Aorta (tissue), 5 donors: ENCODE measurements around the gene RFTN1. TPM values are rescaled to one million over a fixed set of nuclear protein-coding genes. Genes with fewer than 3 reads are reported as not detected.
A peak's percentile ranks its signal among the peaks of the same experiment; 100 is the strongest.

ENCODE experiments used
- ATAC-seq: fragments of 200-7000 bp; cut with Tn5 transposase; one replicate; pipeline ENCODE4 v1.9.1; 2022; ENCODE audit warnings: moderate library complexity; ENCODE audit not compliant: low FRiP score
- DNase-seq, 2 donors: peaks; one replicate each; pipeline ENCODE4 v3.0.0-alpha.2; 2020
- H3K27ac ChIP-seq, 2 donors: one replicate each; pipeline ENCODE4 v1.5.1; 2013; ENCODE audit warnings: low read length in 2 of 2, mild to moderate bottlenecking in 2 of 2, moderate library complexity in 2 of 2, control low read depth in 1 of 2, inconsistent platforms in 1 of 2, low read depth in 1 of 2
- H3K27me3 ChIP-seq, 2 donors: one replicate each; pipeline ENCODE4 v1.6.1; 2013; ENCODE audit warnings: control low read depth in 1 of 2, low read length in 1 of 2, mild to moderate bottlenecking in 1 of 2, moderate library complexity in 1 of 2; ENCODE audit not compliant: insufficient read depth in 2 of 2, control insufficient read depth in 1 of 2
- H3K36me3 ChIP-seq, 2 donors: one replicate each; pipeline ENCODE4 v1.6.1; 2013; ENCODE audit warnings: control low read depth in 1 of 2, low read length in 1 of 2, mild to moderate bottlenecking in 1 of 2; ENCODE audit not compliant: insufficient read depth in 2 of 2, control insufficient read depth in 1 of 2
- H3K4me1 ChIP-seq, 2 donors: one replicate each; pipeline ENCODE4 v1.6.1; 2013; ENCODE audit warnings: low read length in 2 of 2, control low read depth in 1 of 2, mild to moderate bottlenecking in 1 of 2, moderate library complexity in 1 of 2; ENCODE audit not compliant: insufficient read depth in 2 of 2, control insufficient read depth in 1 of 2
- H3K4me3 ChIP-seq, 2 donors: one replicate each; pipeline ENCODE4 v1.5.1; 2013; ENCODE audit warnings: low read length in 2 of 2, control low read depth in 1 of 2, mild to moderate bottlenecking in 1 of 2
- H3K9me3 ChIP-seq: one replicate; pipeline ENCODE4 v1.6.1; 2013; ENCODE audit warnings: mild to moderate bottlenecking, low read length; ENCODE audit not compliant: control insufficient read depth
- WGBS, 2 donors: extraction: QIAGEN DNeasy Blood & Tissue Kit; methylation state at CpG; one replicate each; pipeline ENCODE4 v1.1.7; 2013; 5-methylcytosine and 5-hydroxymethylcytosine counted together
- intact Hi-C, 2 donors: fragments of 100-400 bp; cut with DNase I; formaldehyde crosslinking; loops; one replicate each; pipeline versions ENCODE4 v1.14.2 to v1.15.0; 2022
- polyA plus RNA-seq, 2 donors: library from polyadenylated mRNA; stranded (reverse); fragments of 200-250 nt; gene quantifications; one replicate each; pipeline ENCODE4 v1.2.3, GENCODE V29; 2013
- total RNA-seq, 2 donors: library from RNA; stranded (reverse); fragmentation: NEBNext Ultra II Directional; extraction: Animal tissue kit (Norgen Biotek cat#: 25700); gene quantifications; one replicate each; pipeline ENCODE4 v1.2.1, GENCODE V29; 2021
- donor health status: healthy with polysubstance abuse.
- donor health status: Bipolar disorder and iron deficiency.
- donor health status: DM: no; HTN: no; CAD: no.
- donor health status: DM: no; HTN: no; CAD: no.
- donor health status: DM: yes; HTN: yes; CAD: no.

Gene RFTN1
- total and polyA plus RNA-seq, 4 donors = 12.7 to 119 (median 59.4) TPM

- WGBS, 2 donors = 94 to 96% methylated on average over 2 of the region's 2 CpGs
- Histone ChIP-seq H3K27me3 (no peaks in the 10 kb centered on the region), H3K4me3 (no peak overlapping the region), H3K4me1 (peaks cover 2 to 4% of the 10 kb centered on the region in 2 donors), H3K27ac (no peak overlapping the region), H3K36me3 (peaks cover 0 to 4% of the 10 kb centered on the region in 2 donors), H3K9me3 (no peaks in the 10 kb centered on the region)
- peak; percentile 20 for ATAC-seq
- intact Hi-C loops = no loop called here
- DNase-seq = no peak
These were observed 86.8 kb downstream of the RFTN1 start for GRCh38 chr3:16426665-16427064.

- no peak overlapping the region for H3K4me3 ChIP-seq
- WGBS, 2 donors = 84 to 89% methylated on average over 13 of the region's 13 CpGs
- H3K9me3 ChIP-seq = no peaks in the 10 kb centered on the region
- H3K4me1 ChIP-seq = peaks cover 2 to 4% of the 10 kb centered on the region in 2 donors
- peaks cover 0 to 3% of the 10 kb centered on the region in 2 donors for H3K36me3 ChIP-seq
- intact Hi-C loops = no loop called here
- DNase-seq (no peak), ATAC-seq (no peak)
- no peak overlapping the region for H3K27ac ChIP-seq
- no peaks in the 10 kb centered on the region for H3K27me3 ChIP-seq
These were observed 87.5 kb downstream of the RFTN1 start for GRCh38 chr3:16426029-16426400.

- H3K27ac ChIP-seq = no peak overlapping the region
These were observed 88.0 kb downstream of the RFTN1 start for GRCh38 chr3:16425398-16426028.

GRCh38 chr3:16423947-16424673, 89.4 kb downstream of the RFTN1 start:
- no peak for DNase-seq
- H3K4me1 ChIP-seq = peaks cover 0 to 4% of the 10 kb centered on the region in 2 donors
- WGBS, 2 donors = 90 to 92% methylated on average over 5 of the region's 5 CpGs
- H3K27ac ChIP-seq = no peak overlapping the region
- H3K27me3 ChIP-seq = no peaks in the 10 kb centered on the region
- H3K4me3 ChIP-seq = no peak overlapping the region
- intact Hi-C loops = no loop called here
- peaks cover 0 to 2% of the 10 kb centered on the region in 2 donors for H3K36me3 ChIP-seq
- ATAC-seq = no peak
- no peaks in the 10 kb centered on the region for H3K9me3 ChIP-seq

More at GRCh38 chr3:16425398-16426028, 88.0 kb downstream of the RFTN1 start:
- WGBS, 2 donors = 64 to 74% methylated on average over 12 of the region's 12 CpGs
- H3K4me3 ChIP-seq = no peak overlapping the region
- H3K9me3 ChIP-seq = no peaks in the 10 kb centered on the region
- no peak for DNase-seq
- H3K36me3 ChIP-seq = peaks cover 0 to 2% of the 10 kb centered on the region in 2 donors
- no peaks in the 10 kb centered on the region for H3K27me3 ChIP-seq
- intact Hi-C loops = no loop called here
- ATAC-seq = no peak
- peaks cover 0 to 4% of the 10 kb centered on the region in 2 donors for H3K4me1 ChIP-seq

- Histone ChIP-seq H3K4me3 (no peak overlapping the region), H3K9me3 (no peaks in the 10 kb centered on the region), H3K27me3 (no peaks in the 10 kb centered on the region), H3K36me3 (peaks cover 0 to 3% of the 10 kb centered on the region in 2 donors), H3K4me1 (peaks cover 0 to 4% of the 10 kb centered on the region in 2 donors), H3K27ac (no peak overlapping the region)
- ATAC-seq (no peak), DNase-seq (no peak)
- intact Hi-C loops = no loop called here
- WGBS, 2 donors = 93% methylated on average over 2 of the region's 2 CpGs
These were observed 90.2 kb downstream of the RFTN1 start for GRCh38 chr3:16423298-16423697.

GRCh38 chr3:16419640-16420241, 93.8 kb downstream of the RFTN1 start:
- DNase-seq (no peak), ATAC-seq (no peak)
- 59 to 62% methylated on average over 5 of the region's 5 CpGs for WGBS, 2 donors
- no peak overlapping the region for H3K4me3 ChIP-seq
- H3K9me3 ChIP-seq = no peaks in the 10 kb centered on the region
- H3K36me3 ChIP-seq = peaks cover 0 to 2% of the 10 kb centered on the region in 2 donors
- intact Hi-C loops = no loop called here
- H3K27ac ChIP-seq = no peak overlapping the region
- H3K4me1 ChIP-seq = no peaks in the 10 kb centered on the region
- H3K27me3 ChIP-seq = no peaks in the 10 kb centered on the region

GRCh38 chr3:16417945-16418739, 95.4 kb downstream of the RFTN1 start:
- Histone ChIP-seq H3K27me3 (no peaks in the 10 kb centered on the region), H3K4me1 (no peaks in the 10 kb centered on the region), H3K9me3 (no peaks in the 10 kb centered on the region), H3K27ac (no peak overlapping the region), H3K4me3 (no peak overlapping the region), H3K36me3 (peaks cover 0 to 2% of the 10 kb centered on the region in 2 donors)
- 85% methylated on average over 5 of the region's 5 CpGs for WGBS, 2 donors
- intact Hi-C loops = no loop called here
- DNase-seq = no peak
- ATAC-seq = no peak

GRCh38 chr3:16415911-16416476, 97.5 kb downstream of the RFTN1 start:
- no peaks in the 10 kb centered on the region for H3K27me3 ChIP-seq
- H3K36me3 ChIP-seq = peaks cover 0 to 2% of the 10 kb centered on the region in 2 donors
- H3K9me3 ChIP-seq = no peaks in the 10 kb centered on the region
- H3K4me3 ChIP-seq = no peak overlapping the region
- H3K27ac ChIP-seq = no peak overlapping the region
- ATAC-seq (no peak), DNase-seq (no peak)
- WGBS, 2 donors = 84 to 87% methylated on average over 3 of the region's 3 CpGs
- no peaks in the 10 kb centered on the region for H3K4me1 ChIP-seq
- intact Hi-C loops = no loop called here
